ENCODE data around the gene SH3BGRL.

GRCh38 chrX:81202943-81203342 is 1.0 kb downstream of the SH3BGRL start:
- TF ChIP-seq POLR2A (IDR thresholded peaks at IDR 0.05) (no peak), POLR2AphosphoS5 (IDR thresholded peaks at IDR 0.05) (no peak), CTCF (IDR thresholded peaks at IDR 0.05) (no peak)

Data from upper lobe of left lung (tissue), 4 donors.